Fibroblast of skin of right quadriceps (primary cell): ENCODE measurements around the gene GCSAML.

Source experiments
- DNase-seq: peaks from one replicate; pipeline ENCODE4 v3.0.0-alpha.2; 2013

GCSAML gene

DNA sequence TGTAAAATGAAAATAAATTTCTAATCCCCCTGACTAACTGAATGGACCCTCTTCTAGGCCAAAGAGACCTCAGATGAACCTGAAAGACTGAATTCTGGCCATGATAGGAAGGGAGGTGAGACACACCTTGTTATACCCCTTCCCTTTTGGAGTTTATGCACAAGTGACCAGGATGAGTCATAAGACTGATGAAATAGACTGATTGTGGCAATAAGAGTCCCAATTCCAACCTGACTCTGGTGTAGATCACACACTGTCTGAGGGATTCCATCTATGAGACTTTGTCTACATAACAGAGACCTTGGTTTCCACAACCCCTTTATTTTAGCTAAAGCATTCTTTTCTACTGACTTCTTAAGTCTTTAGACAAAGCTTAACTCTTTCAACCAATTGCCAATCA, 25.7 kb downstream of the GCSAML start:
- no peak for DNase-seq

DNA sequence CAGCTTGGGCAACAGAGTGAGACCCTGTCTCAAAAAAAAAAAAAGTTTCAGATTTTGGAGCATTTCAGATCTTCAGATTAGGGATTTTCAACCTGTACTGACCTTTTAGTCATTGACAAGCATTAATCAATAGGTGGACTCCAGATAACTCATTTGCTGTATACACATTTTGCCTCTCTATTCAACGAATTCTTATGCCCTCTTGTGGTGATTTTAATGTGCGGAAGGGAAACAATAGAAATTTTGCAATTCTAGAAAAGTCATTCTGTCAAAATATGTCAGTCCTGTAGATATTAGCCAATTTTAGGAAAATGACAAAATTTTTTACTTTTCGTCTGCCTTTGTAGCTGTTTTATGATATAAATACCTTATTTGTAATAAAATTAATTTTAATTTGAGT, 27.6 kb downstream of the GCSAML start:
- no peak for DNase-seq

DNA sequence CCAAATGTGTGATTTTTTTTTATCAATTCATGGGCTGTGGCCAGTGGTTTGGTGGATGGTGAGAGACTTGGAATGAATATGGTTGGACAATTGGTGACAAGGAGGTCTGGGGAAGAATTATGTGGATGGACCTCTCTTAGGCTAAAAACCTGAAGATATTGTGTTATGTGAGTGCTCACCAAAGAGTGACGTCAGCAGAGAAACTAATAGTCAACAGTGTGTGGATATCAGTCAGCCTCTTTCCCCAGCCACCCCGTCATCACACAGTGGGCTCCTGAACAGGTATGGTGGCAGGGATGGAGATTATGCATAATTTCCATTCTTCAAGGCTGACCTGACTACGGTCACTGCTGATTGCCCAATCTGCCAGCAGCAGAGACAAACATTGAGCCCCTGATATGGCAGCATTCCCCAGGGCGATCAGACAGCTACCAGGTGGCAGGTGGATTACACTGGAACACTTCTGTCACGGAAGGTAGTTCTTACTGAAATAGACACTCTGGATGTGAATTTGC, 30.1 kb downstream of the GCSAML start:
- DNase-seq = no peak

DNA sequence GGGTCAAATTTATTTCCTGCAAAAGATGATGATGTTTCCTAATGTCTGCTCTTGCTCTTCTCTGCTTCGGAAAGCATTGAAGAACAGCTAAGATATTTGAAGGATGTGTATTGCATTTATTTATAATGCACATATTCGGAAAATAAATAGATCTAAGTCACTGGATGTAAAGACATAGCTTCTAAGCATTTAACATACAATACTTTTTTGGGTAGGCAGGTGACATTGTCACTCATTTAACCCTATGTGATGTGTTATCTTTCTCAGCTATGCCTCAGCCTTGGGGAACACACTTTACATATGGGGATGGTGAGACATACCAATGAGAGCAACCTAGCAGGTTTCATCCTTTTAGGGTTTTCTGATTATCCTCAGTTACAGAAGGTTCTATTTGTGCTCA, 39.1 kb downstream of the GCSAML start, which contains the start of gene OR2G2:
Gene OR2G2, plus strand, starts transcription at position 301 of the 400 bp plus-strand sequence. Its CDS starts 0 bp downstream, at position 301.
- no peak for DNase-seq

GRCh38 chr1:247605286-247605685, 56.4 kb downstream of the GCSAML start, which contains the start of gene OR2G3:
OR2G3 (plus strand) TSS chr1:247605586; CDS start chr1:247605586, 0 bp downstream.
- DNase-seq = no peak

- DNase-seq = no peak
These were observed 64.5 kb downstream of the GCSAML start for GRCh38 chr1:247613405-247613804.

GRCh38 chr1:247614625-247615024, 65.7 kb downstream of the GCSAML start:
- DNase-seq = no peak
